ENCODE results near the gene AHI1.

AHI1 gene

GRCh38 chr6:135298455-135298854 is 199.1 kb downstream of the AHI1 start:
- no peaks in the 10 kb centered on the region for H3K27me3 ChIP-seq (ENCODE audit: insufficient read depth, low read length, poor library complexity)
- TF ChIP-seq EZH2 (IDR thresholded peaks at IDR 0.05; ENCODE audit: borderline replicate concordance, low read depth, low read length, severe bottlenecking) (no peak), CTCF (IDR thresholded peaks at IDR 0.05; ENCODE audit: borderline replicate concordance, extremely low read depth, low read length, poor library complexity, severe bottlenecking) (no peak)

GRCh38 chr6:135296715-135297114 is 200.8 kb downstream of the AHI1 start:
- ATAC-seq (ENCODE audit: insufficient read depth, low read depth): no peak

More at GRCh38 chr6:135298455-135298854, 199.1 kb downstream of the AHI1 start:
- Histone ChIP-seq H3K27ac (ENCODE audit: low read length) (no peak overlapping the region), H3K36me3 (ENCODE audit: insufficient read depth, low read length) (no peaks in the 10 kb centered on the region), H3K4me1 (ENCODE audit: insufficient read depth, low read length) (peaks cover 22% of the 10 kb centered on the region), H3K79me2 (ENCODE audit: insufficient read depth, low read length) (no peaks in the 10 kb centered on the region), H3K9ac (ENCODE audit: low read depth, low read length) (no peak overlapping the region), H3K4me3 (ENCODE audit: low read depth in 1 of 2, low read length in 2 of 2) (no peak overlapping the region), H4K20me1 (ENCODE audit: insufficient read depth, low read length) (no peaks in the 10 kb centered on the region), H3K4me2 (ENCODE audit: insufficient read depth, low read length) (no peak overlapping the region), H2AFZ (ENCODE audit: low read depth, low read length) (no peak overlapping the region), H3K9me3 (ENCODE audit: insufficient read depth, low read length, severe bottlenecking) (no peaks in the 10 kb centered on the region)
- ATAC-seq (ENCODE audit: insufficient read depth, low read depth) (no peak), DNase-seq (no peak)

GRCh38 chr6:135295085-135295484 is 202.5 kb downstream of the AHI1 start:
- Histone ChIP-seq H2AFZ (ENCODE audit: low read depth, low read length) (no peak overlapping the region), H3K79me2 (ENCODE audit: insufficient read depth, low read length) (no peaks in the 10 kb centered on the region), H3K4me1 (ENCODE audit: insufficient read depth, low read length) (peaks cover 31% of the 10 kb centered on the region), H3K9ac (ENCODE audit: low read depth, low read length) (no peak overlapping the region), H3K9me3 (ENCODE audit: insufficient read depth, low read length, severe bottlenecking) (no peaks in the 10 kb centered on the region), H3K27ac (ENCODE audit: low read length) (no peak overlapping the region), H3K4me3 (ENCODE audit: low read depth in 1 of 2, low read length in 2 of 2) (no peak overlapping the region), H4K20me1 (ENCODE audit: insufficient read depth, low read length) (no peaks in the 10 kb centered on the region), H3K27me3 (ENCODE audit: insufficient read depth, low read length, poor library complexity) (no peaks in the 10 kb centered on the region), H3K4me2 (ENCODE audit: insufficient read depth, low read length) (no peak overlapping the region), H3K36me3 (ENCODE audit: insufficient read depth, low read length) (no peaks in the 10 kb centered on the region)
- ATAC-seq (ENCODE audit: insufficient read depth, low read depth) (no peak), DNase-seq (no peak)
- TF ChIP-seq CTCF (IDR thresholded peaks at IDR 0.05; ENCODE audit: borderline replicate concordance, extremely low read depth, low read length, poor library complexity, severe bottlenecking) (no peak), EZH2 (IDR thresholded peaks at IDR 0.05; ENCODE audit: borderline replicate concordance, low read depth, low read length, severe bottlenecking) (no peak)

More at GRCh38 chr6:135296715-135297114, 200.8 kb downstream of the AHI1 start:
- Histone ChIP-seq H3K27me3 (ENCODE audit: insufficient read depth, low read length, poor library complexity) (no peaks in the 10 kb centered on the region), H3K79me2 (ENCODE audit: insufficient read depth, low read length) (no peaks in the 10 kb centered on the region), H3K4me1 (ENCODE audit: insufficient read depth, low read length) (peaks cover 30% of the 10 kb centered on the region), H4K20me1 (ENCODE audit: insufficient read depth, low read length) (no peaks in the 10 kb centered on the region), H3K36me3 (ENCODE audit: insufficient read depth, low read length) (no peaks in the 10 kb centered on the region), H3K4me2 (ENCODE audit: insufficient read depth, low read length) (no peak overlapping the region), H3K9me3 (ENCODE audit: insufficient read depth, low read length, severe bottlenecking) (no peaks in the 10 kb centered on the region), H3K27ac (ENCODE audit: low read length) (peak overlapping the region; percentile 19; the same call in 1 of the 2 replicates), H3K4me3 (ENCODE audit: low read depth in 1 of 2, low read length in 2 of 2) (no peak overlapping the region), H3K9ac (ENCODE audit: low read depth, low read length) (no peak overlapping the region), H2AFZ (ENCODE audit: low read depth, low read length) (no peak overlapping the region)
- no peak for DNase-seq
- TF ChIP-seq EZH2 (IDR thresholded peaks at IDR 0.05; ENCODE audit: borderline replicate concordance, low read depth, low read length, severe bottlenecking): no peak
- TF ChIP-seq CTCF (IDR thresholded peaks at IDR 0.05; ENCODE audit: borderline replicate concordance, extremely low read depth, low read length, poor library complexity, severe bottlenecking): no peak
